Activated CD4-positive, alpha-beta T cell treated with anti-CD3 and anti-CD28 coated beads, Interleukin-2, amount 50 U/mL, for 1 hour (primary cell): Measurements from ENCODE around the gene KRTAP1-1.
"Not testable (repeated sequence)": the region's sequence is repeated elsewhere in the genome, so short reads cannot be mapped to it uniquely, and the experiment has no call there.

ENCODE experiments used
- DNase-seq: peaks from one replicate; pipeline ENCODE4 v3.0.0-alpha.2; 2020

Gene KRTAP1-1

GRCh38 chr17:41009936-41010335 lies 31.3 kb downstream of the KRTAP1-1 start:
- DNase-seq: no peak

GRCh38 chr17:41009301-41009760 lies 31.9 kb downstream of the KRTAP1-1 start:
- DNase-seq: no peak

GRCh38 chr17:41008811-41009210 lies 32.4 kb downstream of the KRTAP1-1 start, which contains the start of gene KRTAP3-1:
Gene KRTAP3-1, minus strand, starts transcription at chr17:41009128. Its CDS starts 54 bp downstream, at chr17:41009074.
- no peak for DNase-seq

- DNase-seq: no peak
Measured at GRCh38 chr17:41004397-41004796, 36.9 kb downstream of the KRTAP1-1 start.

- DNase-seq: no peak
Measured at GRCh38 chr17:41003926-41004325, 37.3 kb downstream of the KRTAP1-1 start.

- DNase-seq: no peak
Measured at GRCh38 chr17:41002814-41003213, 38.4 kb downstream of the KRTAP1-1 start.

GRCh38 chr17:41001795-41002194 lies 39.5 kb downstream of the KRTAP1-1 start:
- DNase-seq: no peak

GRCh38 chr17:40999563-40999962 lies 41.7 kb downstream of the KRTAP1-1 start, which contains the start of gene KRTAP3-2:
Gene KRTAP3-2, minus strand, starts transcription at chr17:40999906. Its CDS starts 53 bp downstream, at chr17:40999853.
- not testable (repeated sequence) for DNase-seq

- DNase-seq: no peak
Measured at GRCh38 chr17:40997361-40997760, 43.9 kb downstream of the KRTAP1-1 start.

- no peak for DNase-seq
Measured at GRCh38 chr17:40996829-40997228, 44.4 kb downstream of the KRTAP1-1 start.

GRCh38 chr17:40995116-40995515 lies 46.1 kb downstream of the KRTAP1-1 start:
- no peak for DNase-seq

GRCh38 chr17:40993839-40994238 lies 47.4 kb downstream of the KRTAP1-1 start, which contains the start of gene KRTAP3-3:
Gene KRTAP3-3, minus strand, starts transcription at chr17:40994164. Its CDS starts 67 bp downstream, at chr17:40994097.
- DNase-seq: no peak

GRCh38 chr17:40993084-40993483 lies 48.2 kb downstream of the KRTAP1-1 start:
- DNase-seq: no peak

- no peak for DNase-seq
Measured at GRCh38 chr17:40992666-40993065, 48.6 kb downstream of the KRTAP1-1 start.
